Skeletal muscle cell (primary cell): ENCODE results near the gene TMED6.
"Not testable (repeated sequence)": the region's sequence is repeated elsewhere in the genome, so short reads cannot be mapped to it uniquely, and the experiment has no call there.

Source experiments
- DNase-seq: peaks from one replicate; pipeline ENCODE4 v3.0.0-alpha.2; 2010; ENCODE audit warnings: low read depth
- H3K4me3 ChIP-seq: 2 replicates; pipeline ENCODE4 v1.5.1; 2011; ENCODE audit warnings: low read depth, mild to moderate bottlenecking, control low read depth, low read length, moderate library complexity

Gene TMED6

GRCh38 chr16:69310653-69311532, 40.7 kb downstream of the TMED6 start, which contains the start of gene VPS4A:
Gene VPS4A, plus strand, starts transcription at chr16:69311350. Its CDS starts 162 bp downstream, at chr16:69311512.
- peak; percentile 88 for DNase-seq
- peak within 1 kb of the TSS; percentile 88 for H3K4me3 ChIP-seq

GRCh38 chr16:69309316-69309715, 42.3 kb downstream of the TMED6 start:
- no peak overlapping the region for H3K4me3 ChIP-seq
- no peak for DNase-seq

DNA sequence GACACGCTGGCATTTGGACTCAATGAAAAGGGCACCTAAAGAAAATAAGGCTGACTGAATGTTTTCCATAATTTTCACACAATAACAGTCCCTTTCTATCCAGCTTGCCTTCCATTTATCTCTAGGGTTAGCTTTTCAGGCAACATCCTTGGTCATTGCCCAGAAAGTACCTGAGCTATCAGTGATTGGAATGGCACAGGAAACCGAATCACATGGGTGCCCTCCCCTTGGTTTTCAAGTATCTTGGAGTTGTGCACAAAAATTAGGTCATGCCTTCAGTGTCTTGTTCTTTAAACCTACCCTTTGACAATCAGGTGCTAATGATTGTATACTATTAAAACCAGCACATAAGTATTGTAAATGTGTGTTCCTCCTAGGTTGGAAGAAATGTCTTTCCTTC, 43.7 kb downstream of the TMED6 start:
- no peak for DNase-seq
- no peak overlapping the region for H3K4me3 ChIP-seq

DNA sequence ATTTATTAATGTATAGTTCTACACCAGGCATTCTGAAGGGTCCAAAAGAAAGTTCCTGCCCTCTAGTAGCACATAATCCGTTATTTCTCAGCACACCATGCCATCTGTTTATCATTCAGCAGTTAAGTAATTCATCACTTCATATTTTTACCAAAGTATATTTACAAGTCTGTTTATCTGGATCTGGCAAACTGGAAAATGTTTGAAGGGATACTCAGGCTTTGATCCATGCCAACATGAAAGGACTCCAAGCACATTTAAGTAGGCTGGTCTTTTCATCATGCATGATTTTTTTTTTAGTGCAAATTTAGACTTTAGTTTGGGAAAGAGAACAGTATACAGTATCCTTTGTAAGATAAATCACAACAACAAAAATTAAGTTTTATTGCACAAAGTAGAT, 44.5 kb downstream of the TMED6 start:
- no peak for DNase-seq
- no peak overlapping the region for H3K4me3 ChIP-seq

DNA sequence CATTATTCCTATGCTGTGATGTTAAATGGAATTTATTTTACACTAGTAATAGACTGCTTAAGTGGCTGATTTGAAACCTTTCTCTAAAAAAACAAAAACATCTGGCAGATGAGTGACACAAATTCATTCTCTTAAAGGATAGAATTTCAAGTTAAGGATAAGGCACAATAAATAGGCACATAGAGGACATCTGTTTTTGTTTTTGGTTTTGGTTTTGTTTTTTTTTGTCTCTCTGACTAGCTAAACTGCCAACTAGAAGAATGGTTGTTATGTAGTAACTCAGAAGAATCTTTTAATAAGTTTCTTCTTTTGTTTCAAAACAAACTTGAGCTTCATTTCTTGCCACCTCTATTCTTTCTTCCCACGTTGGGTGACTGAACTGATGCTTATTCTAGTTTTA, 45.6 kb downstream of the TMED6 start:
- H3K4me3 ChIP-seq: no peak overlapping the region
- no peak for DNase-seq

DNA sequence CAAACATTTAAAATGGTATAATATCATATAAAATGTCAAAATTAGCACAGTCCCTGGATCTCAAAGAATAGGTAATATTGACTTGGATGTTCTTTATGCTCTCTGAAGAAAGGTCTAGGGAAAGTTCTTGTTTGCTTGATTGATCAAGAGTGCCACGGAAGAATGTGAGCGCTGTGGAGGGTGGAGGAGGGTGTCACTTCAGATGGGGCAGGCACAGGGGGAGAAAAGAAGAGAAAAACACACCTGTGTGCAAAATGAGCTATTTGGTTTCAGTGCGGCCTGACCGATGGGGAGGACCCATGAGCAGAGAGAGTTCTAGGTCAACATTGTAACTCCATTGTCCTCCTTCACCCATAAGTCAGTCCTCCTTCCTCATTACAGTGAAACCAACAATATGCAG, 49.3 kb downstream of the TMED6 start:
- H3K4me3 ChIP-seq: no peak overlapping the region
- DNase-seq: no peak

- no peak for DNase-seq
- no peak overlapping the region for H3K4me3 ChIP-seq
Measured at GRCh38 chr16:69301861-69302260, 49.7 kb downstream of the TMED6 start.

DNA sequence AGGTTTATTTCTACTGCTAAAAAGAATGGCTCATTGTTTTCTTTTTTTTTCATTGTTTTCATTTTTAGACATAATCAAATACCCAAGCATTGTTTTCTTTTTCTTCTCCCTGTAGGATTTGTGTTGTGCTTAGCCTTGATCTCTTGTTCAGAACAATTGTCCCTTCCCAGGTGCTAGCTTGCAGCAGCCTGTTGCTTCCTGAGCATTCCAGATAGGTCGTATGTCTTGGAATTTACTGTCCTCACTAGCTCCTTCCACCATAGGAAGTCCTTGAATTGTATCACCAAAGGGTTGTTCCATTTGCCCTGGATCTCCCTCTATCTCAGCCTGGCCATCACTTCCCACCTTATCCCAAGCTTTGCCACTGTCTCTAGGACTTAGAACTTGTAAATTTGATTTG, 50.4 kb downstream of the TMED6 start:
- no peak for DNase-seq
- H3K4me3 ChIP-seq: no peak overlapping the region

GRCh38 chr16:69298261-69298660, 53.3 kb downstream of the TMED6 start:
- no peak overlapping the region for H3K4me3 ChIP-seq
- no peak for DNase-seq

DNA sequence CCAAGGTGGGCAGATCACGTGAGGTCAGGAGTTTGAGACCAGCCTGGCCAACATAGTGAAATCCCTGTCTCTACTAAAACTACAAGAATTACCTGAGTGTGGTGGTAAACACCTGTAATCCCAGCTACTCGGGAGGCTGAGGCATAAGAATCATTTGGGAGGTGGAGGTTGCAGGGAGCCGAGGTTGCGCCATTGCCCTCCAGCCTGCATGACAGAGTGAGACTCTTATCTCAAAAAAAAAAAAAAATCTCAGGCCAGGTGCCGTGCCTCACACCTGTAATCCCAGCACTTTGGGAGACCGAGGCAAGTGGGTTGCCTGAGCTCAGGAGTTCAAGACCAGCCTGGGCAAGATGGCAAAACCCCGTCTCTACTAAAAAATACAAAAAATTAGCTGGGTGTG, 54.8 kb downstream of the TMED6 start:
- H3K4me3 ChIP-seq, DNase-seq: not testable (repeated sequence)

DNA sequence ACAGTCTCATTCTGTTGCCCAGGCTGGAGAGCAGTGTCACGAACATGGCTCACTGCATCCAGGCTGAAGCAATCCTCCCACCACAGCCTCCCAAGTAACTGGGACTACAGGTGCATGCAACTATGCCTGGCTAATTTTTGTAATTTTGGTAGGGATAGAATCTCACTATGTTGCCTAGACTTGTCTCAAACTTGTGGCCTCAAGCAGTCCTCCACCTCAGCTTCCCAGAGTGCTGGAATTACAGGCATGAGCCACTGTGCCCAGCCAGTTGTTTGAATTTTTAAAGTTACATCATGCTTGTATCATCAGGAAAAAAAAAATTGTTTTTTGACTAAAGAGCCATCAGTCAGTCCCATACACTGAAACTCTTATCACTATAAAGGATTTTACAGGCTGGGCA, 57.5 kb downstream of the TMED6 start:
- no peak overlapping the region for H3K4me3 ChIP-seq
- no peak for DNase-seq

DNA sequence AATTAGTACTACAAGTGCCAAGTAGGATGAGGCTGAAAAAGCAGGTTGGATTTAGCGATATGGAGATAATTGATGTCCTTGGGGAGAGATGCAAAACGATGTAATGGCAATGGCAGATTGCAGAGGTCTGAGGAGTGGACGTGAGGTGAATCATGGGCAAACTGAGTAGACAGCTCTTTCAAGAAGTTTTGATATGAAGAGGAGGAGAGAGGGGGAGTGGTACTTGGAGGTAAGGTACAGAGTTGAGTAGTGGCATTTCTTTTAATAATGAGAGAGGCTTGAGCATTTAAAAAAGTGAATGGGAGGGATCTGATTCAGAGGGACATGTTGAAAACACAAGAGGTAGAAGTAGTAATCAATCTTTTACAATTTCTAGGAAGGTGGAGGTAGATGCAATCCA, 58.2 kb downstream of the TMED6 start:
- no peak overlapping the region for H3K4me3 ChIP-seq
- no peak for DNase-seq
